ENCODE results near the gene JAM2.

GRCh38 chr21:25687787-25688186, 48.7 kb downstream of the JAM2 start:
- TF ChIP-seq CTCF (IDR thresholded peaks at IDR 0.05) (no peak), HMGA2 (CRISPR knock-in tag; IDR thresholded peaks at IDR 0.05) (no peak), MAX (CRISPR knock-in tag; IDR thresholded peaks at IDR 0.05) (no peak), CREB1 (CRISPR knock-in tag; IDR thresholded peaks at IDR 0.05) (no peak)

Data from WTC11 (cell line).